Stimulated activated CD4-positive, alpha-beta T cell treated with anti-CD3 and anti-CD28 coated beads, Interleukin-2, amount 100 ng/mL, for 24 hours (primary cell): Measurements from ENCODE around the gene LRRC8E.

ENCODE experiments used
- DNase-seq, 2 donors: peaks; one replicate each; pipeline ENCODE4 v3.0.0-alpha.2; 2020

The LRRC8E gene

DNA sequence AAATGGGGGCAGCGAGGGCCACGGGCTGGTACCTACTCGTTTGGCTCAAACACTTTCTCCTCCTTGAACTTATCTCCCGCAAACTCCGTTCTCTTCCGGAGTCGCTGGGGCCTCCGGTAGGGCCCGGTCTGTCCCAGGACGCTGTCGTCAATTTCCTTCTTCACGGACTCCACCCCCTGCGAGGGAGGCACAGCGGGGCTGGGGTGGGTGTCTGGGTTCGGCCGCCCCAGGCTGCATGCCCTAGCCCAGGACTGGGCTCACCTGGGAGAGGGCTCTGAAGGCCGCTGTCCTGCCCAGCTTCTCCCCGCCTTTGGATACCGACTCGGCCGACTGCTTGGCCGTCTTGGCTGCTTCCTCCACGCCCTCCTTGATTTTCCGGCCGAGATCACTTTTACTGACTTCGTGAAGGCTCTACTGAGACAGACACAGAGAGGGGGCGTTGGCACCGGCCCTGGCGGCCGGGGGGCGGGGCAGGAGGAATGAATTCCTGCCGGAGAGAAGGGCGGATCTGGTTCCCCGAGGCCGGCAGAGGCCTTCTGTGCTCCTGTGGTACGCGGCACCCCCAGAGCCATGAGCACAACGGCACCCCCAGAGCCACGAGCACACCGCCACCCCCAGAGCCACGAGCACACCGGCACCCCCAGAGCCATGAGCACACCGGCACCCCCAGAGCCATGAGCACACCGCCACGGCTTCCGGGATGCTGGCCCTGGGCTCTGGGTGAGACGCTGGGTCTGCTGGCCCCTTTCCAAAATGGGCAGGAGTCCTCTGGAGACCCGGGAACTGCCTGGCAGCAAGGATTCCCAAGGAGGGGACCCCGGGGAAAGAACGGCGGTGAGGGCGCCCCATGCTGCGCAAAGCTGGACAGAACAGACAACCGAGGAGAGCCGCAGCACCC is 45.8 kb downstream of the LRRC8E start:
- DNase-seq = no peak

GRCh38 chr19:7934766-7935165 is 46.5 kb downstream of the LRRC8E start:
- DNase-seq = no peak

- DNase-seq = no peak
Measured at GRCh38 chr19:7940841-7941240, 52.5 kb downstream of the LRRC8E start.

GRCh38 chr19:7941895-7942596 is 53.7 kb downstream of the LRRC8E start:
- no peak for DNase-seq

GRCh38 chr19:7942981-7943443 is 54.7 kb downstream of the LRRC8E start:
- no peak for DNase-seq

DNA sequence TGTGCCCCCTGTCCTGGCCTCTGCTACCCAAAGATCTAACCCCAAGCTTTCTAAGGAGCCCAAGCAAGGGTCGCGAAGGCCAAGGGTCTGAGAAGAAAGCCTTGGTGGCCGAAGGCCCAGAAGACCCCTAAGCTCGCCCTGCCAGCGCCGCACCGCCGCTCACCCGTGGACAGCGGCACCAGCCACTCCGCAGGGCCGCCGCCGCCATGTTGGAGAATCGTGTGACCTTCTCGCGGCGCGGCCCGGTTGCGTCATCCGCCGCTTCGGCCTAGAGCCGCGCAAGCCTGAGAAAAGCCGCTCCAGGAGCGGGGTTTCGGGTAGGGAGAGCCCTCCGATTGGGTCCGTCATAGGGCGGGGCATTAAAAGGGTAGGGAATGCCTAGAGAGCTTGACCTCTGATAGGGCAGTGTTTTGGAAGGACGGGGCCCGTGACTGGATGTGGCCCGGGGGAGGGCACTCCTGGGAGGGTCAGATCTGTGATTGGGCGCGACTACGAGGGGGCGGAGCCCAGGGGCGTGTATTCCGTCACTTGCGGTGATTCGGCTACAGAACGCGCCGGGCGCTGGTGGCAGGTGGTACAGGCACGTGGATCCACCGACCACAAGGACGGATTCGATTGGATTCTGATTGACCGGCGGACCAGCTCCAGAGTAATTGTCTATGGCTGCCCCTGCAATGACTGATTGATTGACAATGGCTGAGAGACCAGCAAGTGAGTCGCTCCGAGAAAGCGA is 55.3 kb downstream of the LRRC8E start, which contains the start of gene TIMM44:
TIMM44 (minus strand) TSS at position 223 of the 733 bp plus-strand sequence; CDS start at position 208, 15 bp downstream.
- DNase-seq = peak; percentile 98

DNA sequence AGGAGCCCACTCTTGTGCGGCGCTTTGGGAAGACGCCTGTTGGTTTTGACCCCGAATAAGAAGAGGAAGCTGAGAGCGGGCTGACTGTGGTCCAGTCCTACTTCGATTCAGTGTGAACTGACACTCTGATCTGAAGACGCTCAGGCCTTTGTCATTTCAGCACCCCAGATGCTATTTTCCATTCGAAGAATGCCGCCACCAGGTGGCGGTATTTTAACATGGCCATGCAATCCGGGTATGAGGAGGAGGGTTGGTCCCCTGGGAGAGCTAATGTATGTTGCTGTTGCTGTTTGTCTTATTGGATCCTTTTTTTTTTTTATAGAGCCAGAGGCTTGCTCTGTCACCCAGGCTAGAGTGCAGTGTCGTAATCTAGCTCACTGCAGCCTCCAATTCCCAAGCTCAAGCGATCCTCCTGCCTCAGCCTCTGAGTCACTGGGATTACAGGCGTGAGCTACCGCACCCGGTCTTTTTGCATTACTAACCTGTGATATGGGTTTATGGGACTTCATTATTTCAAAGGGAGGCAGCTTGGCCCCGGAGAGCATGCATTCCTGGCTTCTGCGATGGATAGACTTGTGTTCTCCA is 56.0 kb downstream of the LRRC8E start:
- peak; percentile 91 to 92 for DNase-seq

DNA sequence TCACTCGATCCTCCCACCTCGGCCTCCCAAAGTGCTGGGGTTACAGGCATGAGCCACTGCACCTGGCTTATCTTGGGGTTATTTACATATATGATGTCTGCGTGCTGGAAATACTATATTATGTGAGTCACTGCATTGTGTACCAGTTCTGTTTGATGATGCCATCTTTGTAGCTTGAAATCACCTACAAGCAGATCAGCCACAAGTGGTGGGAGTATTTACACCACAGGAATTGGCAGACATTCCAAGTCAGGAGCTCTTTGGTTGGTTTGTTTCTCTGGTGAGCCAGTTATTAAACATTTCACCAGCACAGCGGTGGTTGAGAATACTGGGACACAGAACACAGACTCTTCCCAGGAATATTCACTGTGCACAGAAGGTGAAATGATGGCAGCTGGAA is 59.6 kb downstream of the LRRC8E start:
- DNase-seq = no peak
